Measurements from ENCODE around the gene LRRC9.
A peak's percentile ranks its signal among the peaks of the same experiment; 100 is the strongest.
"Not testable (repeated sequence)": the region's sequence is repeated elsewhere in the genome, so short reads cannot be mapped to it uniquely, and the experiment has no call there.

LRRC9 gene

GRCh38 chr14:59926534-59926933 is 6.6 kb downstream of the LRRC9 start:
- Mint-ChIP-seq H3K27ac (no peak overlapping the region), H3K4me1 (no peaks in the 10 kb centered on the region), H3K9me3 (no peaks in the 10 kb centered on the region), H3K4me3 (no peak overlapping the region), H3K27me3 (peaks cover 17% of the 10 kb centered on the region), H3K36me3 (no peaks in the 10 kb centered on the region)
- no peak for ATAC-seq

GRCh38 chr14:59931237-59931636 is 11.3 kb downstream of the LRRC9 start:
- ATAC-seq, result no peak
- H3K9me3 Mint-ChIP-seq, result no peaks in the 10 kb centered on the region

GRCh38 chr14:59936145-59936544 is 16.2 kb downstream of the LRRC9 start:
- no peak overlapping the region for H3K4me3 Mint-ChIP-seq
- H3K27me3 Mint-ChIP-seq, result no peaks in the 10 kb centered on the region
- no peak for ATAC-seq
- peaks cover 7% of the 10 kb centered on the region for H3K4me1 Mint-ChIP-seq
- no peaks in the 10 kb centered on the region for H3K9me3 Mint-ChIP-seq
- no peaks in the 10 kb centered on the region for H3K36me3 Mint-ChIP-seq
- H3K27ac Mint-ChIP-seq, result no peak overlapping the region

More at GRCh38 chr14:59931237-59931636, 11.3 kb downstream of the LRRC9 start:
- no peak overlapping the region for H3K4me3 Mint-ChIP-seq
- no peaks in the 10 kb centered on the region for H3K4me1 Mint-ChIP-seq
- H3K36me3 Mint-ChIP-seq, result no peaks in the 10 kb centered on the region
- H3K27ac Mint-ChIP-seq, result no peak overlapping the region
- H3K27me3 Mint-ChIP-seq, result peaks cover 13% of the 10 kb centered on the region

- ATAC-seq, result peak; percentile 72
- Mint-ChIP-seq H3K36me3 (no peaks in the 10 kb centered on the region), H3K27ac (no peak overlapping the region), H3K4me1 (peaks cover 14% of the 10 kb centered on the region), H3K27me3 (no peaks in the 10 kb centered on the region), H3K9me3 (peaks cover 4% of the 10 kb centered on the region), H3K4me3 (no peak overlapping the region)
Observed at GRCh38 chr14:59939828-59940227, 19.9 kb downstream of the LRRC9 start.

GRCh38 chr14:59942296-59942862 is 22.4 kb downstream of the LRRC9 start:
- H3K4me3 Mint-ChIP-seq, H3K9me3 Mint-ChIP-seq, H3K27me3 Mint-ChIP-seq, H3K27ac Mint-ChIP-seq, H3K36me3 Mint-ChIP-seq: not testable (repeated sequence)
- peaks cover 14% of the 10 kb centered on the region for H3K4me1 Mint-ChIP-seq
- ATAC-seq, result peak; percentile 69

GRCh38 chr14:59944909-59945308 is 25.0 kb downstream of the LRRC9 start:
- H3K36me3 Mint-ChIP-seq, result no peaks in the 10 kb centered on the region
- H3K9me3 Mint-ChIP-seq, result peaks cover 7% of the 10 kb centered on the region
- peaks cover 7% of the 10 kb centered on the region for H3K4me1 Mint-ChIP-seq
- no peak overlapping the region for H3K27ac Mint-ChIP-seq
- no peaks in the 10 kb centered on the region for H3K27me3 Mint-ChIP-seq
- ATAC-seq, result no peak
- no peak overlapping the region for H3K4me3 Mint-ChIP-seq

- Mint-ChIP-seq H3K27me3 (peaks cover 31% of the 10 kb centered on the region), H3K36me3 (peaks cover 15% of the 10 kb centered on the region), H3K9me3 (peaks cover 24% of the 10 kb centered on the region)
- not testable (repeated sequence) for H3K4me3 Mint-ChIP-seq, ATAC-seq, H3K4me1 Mint-ChIP-seq, H3K27ac Mint-ChIP-seq
Observed at GRCh38 chr14:59952141-59952540, 32.2 kb downstream of the LRRC9 start.

- peaks cover 23% of the 10 kb centered on the region for H3K9me3 Mint-ChIP-seq
- H3K4me3 Mint-ChIP-seq, H3K4me1 Mint-ChIP-seq, ATAC-seq, H3K27ac Mint-ChIP-seq: not testable (repeated sequence)
- peaks cover 37% of the 10 kb centered on the region for H3K27me3 Mint-ChIP-seq
- peaks cover 24% of the 10 kb centered on the region for H3K36me3 Mint-ChIP-seq
Observed at GRCh38 chr14:59957890-59958289, 37.9 kb downstream of the LRRC9 start.

- Mint-ChIP-seq H3K4me3 (no peak overlapping the region), H3K36me3 (peaks cover 18% of the 10 kb centered on the region), H3K4me1 (peaks cover 6% of the 10 kb centered on the region), H3K27me3 (peaks cover 31% of the 10 kb centered on the region), H3K9me3 (peaks cover 18% of the 10 kb centered on the region), H3K27ac (no peak overlapping the region)
- ATAC-seq, result no peak
Observed at GRCh38 chr14:59959668-59960067, 39.7 kb downstream of the LRRC9 start.

- Mint-ChIP-seq H3K27ac (no peak overlapping the region), H3K36me3 (peaks cover 11% of the 10 kb centered on the region), H3K4me1 (peaks cover 14% of the 10 kb centered on the region), H3K27me3 (peaks cover 12% of the 10 kb centered on the region), H3K9me3 (peaks cover 6% of the 10 kb centered on the region), H3K4me3 (no peak overlapping the region)
- no peak for ATAC-seq
Observed at GRCh38 chr14:59961518-59962062, 41.6 kb downstream of the LRRC9 start.

- H3K4me1 Mint-ChIP-seq, result peaks cover 14% of the 10 kb centered on the region
- H3K27ac Mint-ChIP-seq, result peak overlapping the region; percentile 99
- H3K9me3 Mint-ChIP-seq, result no peaks in the 10 kb centered on the region
- peak overlapping the region; percentile 95 for H3K4me3 Mint-ChIP-seq
- peaks cover 5% of the 10 kb centered on the region for H3K36me3 Mint-ChIP-seq
- H3K27me3 Mint-ChIP-seq, result no peaks in the 10 kb centered on the region
- peak; percentile 52 for ATAC-seq
Observed at GRCh38 chr14:59964251-59965007, 44.5 kb downstream of the LRRC9 start.

- peaks cover 12% of the 10 kb centered on the region for H3K4me1 Mint-ChIP-seq
- H3K27ac Mint-ChIP-seq, result no peak overlapping the region
- ATAC-seq, result no peak
- H3K36me3 Mint-ChIP-seq, result no peaks in the 10 kb centered on the region
- H3K4me3 Mint-ChIP-seq, result no peak overlapping the region
- no peaks in the 10 kb centered on the region for H3K9me3 Mint-ChIP-seq
- no peaks in the 10 kb centered on the region for H3K27me3 Mint-ChIP-seq
Observed at GRCh38 chr14:59969319-59969718, 49.4 kb downstream of the LRRC9 start.

GRCh38 chr14:59981564-59981963 is 61.6 kb downstream of the LRRC9 start:
- no peak overlapping the region for H3K27ac Mint-ChIP-seq
- H3K36me3 Mint-ChIP-seq, result no peaks in the 10 kb centered on the region
- ATAC-seq, result no peak
- H3K4me3 Mint-ChIP-seq, result no peak overlapping the region
- no peaks in the 10 kb centered on the region for H3K27me3 Mint-ChIP-seq
- no peaks in the 10 kb centered on the region for H3K4me1 Mint-ChIP-seq
- H3K9me3 Mint-ChIP-seq, result no peaks in the 10 kb centered on the region

- H3K36me3 Mint-ChIP-seq, result no peaks in the 10 kb centered on the region
- no peaks in the 10 kb centered on the region for H3K27me3 Mint-ChIP-seq
- no peak for ATAC-seq
- no peaks in the 10 kb centered on the region for H3K9me3 Mint-ChIP-seq
- no peak overlapping the region for H3K27ac Mint-ChIP-seq
- no peak overlapping the region for H3K4me3 Mint-ChIP-seq
- no peaks in the 10 kb centered on the region for H3K4me1 Mint-ChIP-seq
Observed at GRCh38 chr14:59983048-59983447, 63.1 kb downstream of the LRRC9 start.

- no peaks in the 10 kb centered on the region for H3K4me1 Mint-ChIP-seq
- peaks cover 22% of the 10 kb centered on the region for H3K27me3 Mint-ChIP-seq
- H3K4me3 Mint-ChIP-seq, result no peak overlapping the region
- no peaks in the 10 kb centered on the region for H3K36me3 Mint-ChIP-seq
- H3K27ac Mint-ChIP-seq, result no peak overlapping the region
- no peaks in the 10 kb centered on the region for H3K9me3 Mint-ChIP-seq
- ATAC-seq, result peak; percentile 34
Observed at GRCh38 chr14:59986556-59987059, 66.7 kb downstream of the LRRC9 start.

GRCh38 chr14:59997449-59997848 is 77.5 kb downstream of the LRRC9 start:
- ATAC-seq, result no peak
- no peaks in the 10 kb centered on the region for H3K4me1 Mint-ChIP-seq
- H3K27ac Mint-ChIP-seq, result no peak overlapping the region
- no peaks in the 10 kb centered on the region for H3K9me3 Mint-ChIP-seq
- no peaks in the 10 kb centered on the region for H3K36me3 Mint-ChIP-seq
- no peak overlapping the region for H3K4me3 Mint-ChIP-seq
- peaks cover 4% of the 10 kb centered on the region for H3K27me3 Mint-ChIP-seq
